Mammary epithelial cell (primary cell): ENCODE results near the gene EXOC3L4.

Source experiments
- CTCF ChIP-seq, 2 donors: IDR thresholded peaks in 1 of 2; conservative IDR thresholded peaks in 1 of 2; 2 replicates each; pipeline ENCODE4 v1.5.1; 2011 to 2012; ENCODE audit warnings: inconsistent platforms in 2 of 2, low read length in 2 of 2, mild to moderate bottlenecking in 2 of 2, control low read depth in 1 of 2, low read depth in 1 of 2; ENCODE audit not compliant: insufficient read depth in 1 of 2; ENCODE audit errors: extremely low read depth in 1 of 2
- EZH2 ChIP-seq: IDR thresholded peaks from 2 replicates; pipeline ENCODE4 v1.6.1; 2012; ENCODE audit warnings: low read length, inconsistent platforms, borderline replicate concordance

GRCh38 chr14:103131580-103131979, 37.1 kb downstream of the EXOC3L4 start:
- no peak for TF ChIP-seq CTCF (conservative IDR thresholded peaks at IDR 0.05 in 1 of 2, IDR thresholded peaks at IDR 0.05 in 1 of 2; ENCODE audit: extremely low read depth in 1 of 2, insufficient read depth in 1 of 2, low read depth in 1 of 2, low read length in 2 of 2)
- TF ChIP-seq EZH2 = no peak
